Aorta (tissue), 5 donors: ENCODE data around the gene ISLR. TPM values are rescaled to one million over a fixed set of nuclear protein-coding genes. Genes with fewer than 3 reads are reported as not detected.

Source experiments
- ATAC-seq: fragments of 200-7000 bp; cut with Tn5 transposase; one replicate; pipeline ENCODE4 v1.9.1; 2022; ENCODE audit warnings: moderate library complexity; ENCODE audit not compliant: low FRiP score
- DNase-seq, 2 donors: peaks; one replicate each; pipeline ENCODE4 v3.0.0-alpha.2; 2020
- H3K27ac ChIP-seq, 2 donors: one replicate each; pipeline ENCODE4 v1.5.1; 2013; ENCODE audit warnings: low read length in 2 of 2, mild to moderate bottlenecking in 2 of 2, moderate library complexity in 2 of 2, control low read depth in 1 of 2, inconsistent platforms in 1 of 2, low read depth in 1 of 2
- H3K27me3 ChIP-seq, 2 donors: one replicate each; pipeline ENCODE4 v1.6.1; 2013; ENCODE audit warnings: control low read depth in 1 of 2, low read length in 1 of 2, mild to moderate bottlenecking in 1 of 2, moderate library complexity in 1 of 2; ENCODE audit not compliant: insufficient read depth in 2 of 2, control insufficient read depth in 1 of 2
- H3K36me3 ChIP-seq, 2 donors: one replicate each; pipeline ENCODE4 v1.6.1; 2013; ENCODE audit warnings: control low read depth in 1 of 2, low read length in 1 of 2, mild to moderate bottlenecking in 1 of 2; ENCODE audit not compliant: insufficient read depth in 2 of 2, control insufficient read depth in 1 of 2
- H3K4me1 ChIP-seq, 2 donors: one replicate each; pipeline ENCODE4 v1.6.1; 2013; ENCODE audit warnings: low read length in 2 of 2, control low read depth in 1 of 2, mild to moderate bottlenecking in 1 of 2, moderate library complexity in 1 of 2; ENCODE audit not compliant: insufficient read depth in 2 of 2, control insufficient read depth in 1 of 2
- H3K4me3 ChIP-seq, 2 donors: one replicate each; pipeline ENCODE4 v1.5.1; 2013; ENCODE audit warnings: low read length in 2 of 2, control low read depth in 1 of 2, mild to moderate bottlenecking in 1 of 2
- H3K9me3 ChIP-seq: one replicate; pipeline ENCODE4 v1.6.1; 2013; ENCODE audit warnings: mild to moderate bottlenecking, low read length; ENCODE audit not compliant: control insufficient read depth
- WGBS, 2 donors: extraction: QIAGEN DNeasy Blood & Tissue Kit; methylation state at CpG; one replicate each; pipeline ENCODE4 v1.1.7; 2013; 5-methylcytosine and 5-hydroxymethylcytosine counted together
- intact Hi-C, 2 donors: fragments of 100-400 bp; cut with DNase I; formaldehyde crosslinking; loops; one replicate each; pipeline versions ENCODE4 v1.14.2 to v1.15.0; 2022
- polyA plus RNA-seq, 2 donors: library from polyadenylated mRNA; stranded (reverse); fragments of 200-250 nt; gene quantifications; one replicate each; pipeline ENCODE4 v1.2.3, GENCODE V29; 2013
- total RNA-seq, 2 donors: library from RNA; stranded (reverse); fragmentation: NEBNext Ultra II Directional; extraction: Animal tissue kit (Norgen Biotek cat#: 25700); gene quantifications; one replicate each; pipeline ENCODE4 v1.2.1, GENCODE V29; 2021
- donor health status: healthy with polysubstance abuse.
- donor health status: Bipolar disorder and iron deficiency.
- donor health status: DM: no; HTN: no; CAD: no.
- donor health status: DM: no; HTN: no; CAD: no.
- donor health status: DM: yes; HTN: yes; CAD: no.

ISLR gene
- total and polyA plus RNA-seq, 4 donors: 24.8 to 111 (median 82.2) TPM

DNA sequence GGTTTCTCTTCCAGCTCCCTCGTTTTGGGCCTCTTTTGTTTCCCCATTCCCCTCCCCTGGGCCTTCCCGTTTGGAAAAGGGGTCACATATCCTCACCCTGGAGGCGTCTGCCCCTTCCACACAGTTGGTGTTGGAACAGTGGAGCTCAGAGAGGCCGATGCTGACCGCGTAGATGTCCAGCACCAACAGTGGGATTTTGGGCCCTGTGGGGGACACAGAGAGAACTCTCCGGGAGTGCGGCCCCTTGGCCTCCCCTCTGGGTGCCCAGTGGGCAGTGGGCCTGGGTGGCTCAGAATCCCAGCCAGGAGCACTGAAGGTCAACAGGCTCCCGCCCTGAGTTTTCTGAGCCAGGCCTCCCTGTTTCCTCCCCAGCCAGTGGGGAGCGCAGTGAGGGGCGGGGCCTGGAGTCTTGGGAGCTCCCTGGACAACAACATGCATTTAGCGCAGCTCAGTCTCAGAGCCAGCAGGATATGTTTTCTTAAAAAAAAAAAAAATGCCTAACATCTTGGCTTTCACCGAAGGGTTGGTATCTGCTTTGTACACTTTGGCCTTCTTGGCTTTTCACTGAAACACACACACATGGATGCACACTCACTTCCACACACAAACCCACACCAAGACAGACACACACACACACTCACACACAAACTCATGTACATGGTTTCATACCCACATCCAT is 670 bp upstream of the ISLR start:
- Histone ChIP-seq H3K4me1 (no peaks in the 10 kb centered on the region), H3K4me3 (no peak overlapping the region), H3K36me3 (no peaks in the 10 kb centered on the region), H3K27ac (peak overlapping the region in 1 of 2 donors; percentile 5), H3K27me3 (no peaks in the 10 kb centered on the region), H3K9me3 (no peaks in the 10 kb centered on the region)
- WGBS, 2 donors: 23 to 30% methylated on average over 13 of the region's 13 CpGs
- peak; percentile 81 for ATAC-seq
- intact Hi-C loops: loop anchor here in 1 of 2 donors (5.0 kb wide), 1 partner anchor 34 kb away; no protein-coding TSS in a partner anchor
- peak; percentile 83 to 88 for DNase-seq

- no peaks in the 10 kb centered on the region for H3K4me1 ChIP-seq
- H3K27me3 ChIP-seq: no peaks in the 10 kb centered on the region
- WGBS, 2 donors: 35 to 62% methylated on average over 20 of the region's 20 CpGs
- ATAC-seq (peak; percentile 63), DNase-seq (peak; percentile 66 to 78)
- H3K36me3 ChIP-seq: no peaks in the 10 kb centered on the region
- H3K4me3 ChIP-seq: no peak overlapping the region
- H3K9me3 ChIP-seq: no peaks in the 10 kb centered on the region
- intact Hi-C loops: loop anchor here in 1 of 2 donors (5.0 kb wide), 1 partner anchor 33 kb away; no protein-coding TSS in a partner anchor
- H3K27ac ChIP-seq: peak overlapping the region in 1 of 2 donors; percentile 27
Measured at GRCh38 chr15:74174219-74174957, 878 bp downstream of the ISLR start.

- H3K27ac ChIP-seq: no peak overlapping the region
- H3K4me3 ChIP-seq: no peak overlapping the region
- no peak for ATAC-seq
- intact Hi-C loops: loop anchor here in 1 of 2 donors (5.0 kb wide), 1 partner anchor 32 kb away; no protein-coding TSS in a partner anchor
- WGBS, 2 donors: 64 to 80% methylated on average over 14 of the region's 14 CpGs
- H3K36me3 ChIP-seq: no peaks in the 10 kb centered on the region
- H3K9me3 ChIP-seq: no peaks in the 10 kb centered on the region
- DNase-seq: peak in 1 of 2 donors; percentile 77
- H3K4me1 ChIP-seq: no peaks in the 10 kb centered on the region
- no peaks in the 10 kb centered on the region for H3K27me3 ChIP-seq
Measured at GRCh38 chr15:74174958-74175253, 1.4 kb downstream of the ISLR start.

GRCh38 chr15:74175271-74176191 is 2.0 kb downstream of the ISLR start:
- Histone ChIP-seq H3K27me3 (no peaks in the 10 kb centered on the region), H3K27ac (no peak overlapping the region), H3K9me3 (no peaks in the 10 kb centered on the region), H3K4me1 (no peaks in the 10 kb centered on the region), H3K4me3 (no peak overlapping the region), H3K36me3 (no peaks in the 10 kb centered on the region)
- WGBS, 2 donors: 92 to 93% methylated on average over 45 of the region's 45 CpGs
- DNase-seq (peak in 1 of 2 donors; percentile 70), ATAC-seq (no peak)
- intact Hi-C loops: no loop called here

- Histone ChIP-seq H3K27ac (no peak overlapping the region), H3K27me3 (no peaks in the 10 kb centered on the region), H3K4me1 (no peaks in the 10 kb centered on the region), H3K36me3 (no peaks in the 10 kb centered on the region), H3K4me3 (no peak overlapping the region), H3K9me3 (no peaks in the 10 kb centered on the region)
- ATAC-seq: no peak
- intact Hi-C loops: no loop called here
- 83 to 88% methylated on average over 10 of the region's 10 CpGs for WGBS, 2 donors
- DNase-seq: peak in 1 of 2 donors; percentile 72
Measured at GRCh38 chr15:74176262-74177214, 3.0 kb downstream of the ISLR start.

- 81 to 84% methylated on average over 7 of the region's 7 CpGs for WGBS, 2 donors
- no peaks in the 10 kb centered on the region for H3K27me3 ChIP-seq
Measured at GRCh38 chr15:74178326-74179100, 5.0 kb downstream of the ISLR start.

GRCh38 chr15:74179101-74179841 is 5.8 kb downstream of the ISLR start:
- Histone ChIP-seq H3K36me3 (no peaks in the 10 kb centered on the region), H3K4me1 (no peaks in the 10 kb centered on the region), H3K4me3 (no peak overlapping the region), H3K27ac (peak overlapping the region in 1 of 2 donors; percentile 54), H3K9me3 (no peaks in the 10 kb centered on the region), H3K27me3 (no peaks in the 10 kb centered on the region)
- intact Hi-C loops: loop anchor here in 1 of 2 donors (1.0 to 2.0 kb wide), 3 partner anchors 20 to 61 kb away; no protein-coding TSS in a partner anchor
- 21 to 24% methylated on average over 13 of the region's 13 CpGs for WGBS, 2 donors
- ATAC-seq (peak; percentile 91), DNase-seq (peak; percentile 95 to 96)

More at GRCh38 chr15:74178326-74179100, 5.0 kb downstream of the ISLR start:
- ATAC-seq (no peak), DNase-seq (peak in 1 of 2 donors; percentile 40)
- intact Hi-C loops: loop anchor here in 1 of 2 donors (1.0 to 2.0 kb wide), 3 partner anchors 20 to 62 kb away; no protein-coding TSS in a partner anchor
- Histone ChIP-seq H3K36me3 (no peaks in the 10 kb centered on the region), H3K9me3 (no peaks in the 10 kb centered on the region), H3K4me3 (no peak overlapping the region), H3K27ac (peak overlapping the region in 1 of 2 donors; percentile 38), H3K4me1 (no peaks in the 10 kb centered on the region)
